GM23248 (cell line): ENCODE results near the gene TENM4. TPM values are rescaled to one million over a fixed set of nuclear protein-coding genes. Genes with fewer than 3 reads are reported as not detected.

Experiments used
- DNase-seq: peaks from one replicate; pipeline ENCODE4 v3.0.0-alpha.2; 2015
- H2AFZ ChIP-seq: fragments of 200-600 bp; sonication (generic); 2 replicates; pipeline ENCODE4 v1.6.1; 2016; ENCODE audit warnings: antibody characterized with exemption
- H3F3A ChIP-seq: fragments of 200-600 bp; sonication (generic); 2 replicates; pipeline ENCODE4 v1.6.1; 2016; ENCODE audit warnings: mild to moderate bottlenecking, antibody characterized with exemption, mixed run types; ENCODE audit not compliant: insufficient read depth
- H3K27ac ChIP-seq: fragments of 200-600 bp; sonication (generic); 2 replicates; pipeline ENCODE4 v1.5.1; 2016; ENCODE audit warnings: mild to moderate bottlenecking
- H3K27me3 ChIP-seq: fragments of 200-600 bp; sonication (generic); replicated peaks from 2 replicates; pipeline ENCODE4 v1.6.1; 2016; ENCODE audit warnings: mild to moderate bottlenecking; ENCODE audit not compliant: insufficient read depth
- H3K36me3 ChIP-seq: fragments of 200-600 bp; sonication (generic); 2 replicates; pipeline ENCODE4 v1.6.1; 2016; ENCODE audit warnings: low read depth, mild to moderate bottlenecking
- H3K4me1 ChIP-seq: fragments of 200-600 bp; sonication (generic); 2 replicates; pipeline ENCODE4 v1.6.1; 2016; ENCODE audit warnings: mild to moderate bottlenecking; ENCODE audit not compliant: insufficient read depth
- H3K4me2 ChIP-seq: fragments of 200-600 bp; sonication (generic); one replicate; pipeline ENCODE4 v1.6.1; 2016; ENCODE audit warnings: mild to moderate bottlenecking; ENCODE audit not compliant: unreplicated experiment
- H3K4me3 ChIP-seq: fragments of 200-600 bp; sonication (generic); 2 replicates; pipeline ENCODE4 v1.5.1; 2016; ENCODE audit warnings: mild to moderate bottlenecking
- H3K79me2 ChIP-seq: fragments of 200-600 bp; sonication (generic); 2 replicates; pipeline ENCODE4 v1.6.1; 2016; ENCODE audit warnings: mild to moderate bottlenecking; ENCODE audit not compliant: insufficient read depth
- H3K9ac ChIP-seq: fragments of 200-600 bp; sonication (generic); 2 replicates; pipeline ENCODE4 v1.6.1; 2016; ENCODE audit warnings: mild to moderate bottlenecking
- H3K9me2 ChIP-seq: fragments of 200-600 bp; sonication (generic); 2 replicates; pipeline ENCODE4 v1.6.1; 2016; ENCODE audit warnings: mixed run types, mild to moderate bottlenecking, moderate library complexity; ENCODE audit not compliant: insufficient read depth
- H3K9me3 ChIP-seq: fragments of 200-600 bp; sonication (generic); one replicate; pipeline ENCODE4 v1.6.1; 2017; ENCODE audit warnings: low read depth
- H4K20me1 ChIP-seq: fragments of 200-600 bp; sonication (generic); 2 replicates; pipeline ENCODE4 v1.6.0; 2016; ENCODE audit not compliant: insufficient read depth
- EZH2 ChIP-seq: fragments of 200-600 bp; sonication (generic); IDR thresholded peaks from 2 replicates; pipeline ENCODE4 v1.6.1; 2018; ENCODE audit warnings: antibody characterized with exemption, mild to moderate bottlenecking; ENCODE audit not compliant: insufficient read depth, poor library complexity, severe bottlenecking
- EZH2phosphoT487 ChIP-seq: fragments of 200-600 bp; sonication (generic); IDR thresholded peaks from 2 replicates; pipeline ENCODE4 v1.6.1; 2018; ENCODE audit warnings: antibody characterized with exemption, moderate library complexity, mild to moderate bottlenecking, low read depth; ENCODE audit not compliant: insufficient read depth
- WGBS, 2 experiments: methylation state at CpG; one replicate each; pipeline ENCODE4 v1.1.6; 2015 to 2017; ENCODE audit warnings: low lambda C conversion rate in 2 of 2, low coverage in 1 of 2; ENCODE audit errors: missing lambda C conversion rate in 2 of 2; 5-methylcytosine and 5-hydroxymethylcytosine counted together
- in situ Hi-C: fragments of 300-500 bp; cut with MboI; formaldehyde crosslinking; loops from 2 replicates; pipeline ENCODE4 v1.15.0; 2020
- polyA plus RNA-seq: library from polyadenylated mRNA; unstranded; fragments of >200 nt; fragmentation: Nextera tagmentation; extraction: Ambion mirVana; gene quantifications from 2 replicates; pipeline ENCODE4 v1.2.1, GENCODE V29; 2016
- total RNA-seq: library from RNA; depleted of rRNA; stranded (reverse); fragments of >200 nt; shearing (Covaris generic); gene quantifications from 2 replicates; pipeline ENCODE4 v1.2.3, GENCODE V29; 2014

TENM4 gene
- total and polyA plus RNA-seq, 2 experiments from 2014 or later: 0.11 to 0.48 TPM

DNA sequence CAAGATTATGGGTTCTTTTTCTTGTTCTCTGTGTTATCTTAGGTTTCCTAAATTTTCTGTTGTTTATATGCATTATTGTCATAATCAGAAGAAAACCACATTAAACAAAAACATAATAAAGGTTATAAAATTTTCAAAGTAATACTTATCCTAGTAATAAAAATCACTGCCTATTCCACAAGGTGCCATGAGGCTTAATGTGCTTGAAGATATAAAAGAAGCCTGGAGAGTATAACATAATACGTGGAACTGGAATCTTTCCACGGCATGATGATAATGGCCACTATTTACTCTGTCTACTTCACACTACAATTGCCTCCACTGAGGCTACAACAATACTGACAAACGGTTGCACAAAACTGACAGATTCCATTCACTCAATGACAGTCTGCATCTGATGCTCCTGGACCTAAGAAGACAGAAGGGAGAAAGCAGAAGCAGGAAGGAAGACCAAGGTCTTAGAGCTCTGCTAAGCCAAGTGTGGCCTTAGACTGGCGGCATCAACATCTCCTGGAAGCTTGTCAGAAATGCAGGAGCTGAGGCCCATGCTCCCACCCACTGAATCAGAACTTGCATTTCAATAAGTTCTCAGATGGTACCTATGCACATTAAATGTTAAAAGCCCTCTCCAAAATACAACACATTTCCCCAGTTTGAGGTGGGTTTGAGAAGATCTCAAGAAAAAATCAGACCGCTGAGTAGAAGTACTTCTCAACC lies 13.1 kb downstream of the TENM4 start:
- Histone ChIP-seq H3K4me3 (no peak overlapping the region), H3F3A (peaks cover 6% of the 10 kb centered on the region; the same call in 1 of the 2 replicates), H3K27me3 (no peaks in the 10 kb centered on the region), H3K4me2 (no peak overlapping the region), H3K4me1 (no peaks in the 10 kb centered on the region), H3K9ac (no peak overlapping the region), H3K27ac (no peak overlapping the region), H2AFZ (no peak overlapping the region), H3K9me2 (no peaks in the 10 kb centered on the region), H3K9me3 (no peaks in the 10 kb centered on the region), H3K79me2 (no peaks in the 10 kb centered on the region), H4K20me1 (no peaks in the 10 kb centered on the region), H3K36me3 (no peaks in the 10 kb centered on the region)
- no peak for DNase-seq
- WGBS, 2 experiments: 69 to 80% methylated on average over 5 of the region's 5 CpGs
- in situ Hi-C loops: no loop called here
- TF ChIP-seq EZH2phosphoT487: no peak
- TF ChIP-seq EZH2: no peak

DNA sequence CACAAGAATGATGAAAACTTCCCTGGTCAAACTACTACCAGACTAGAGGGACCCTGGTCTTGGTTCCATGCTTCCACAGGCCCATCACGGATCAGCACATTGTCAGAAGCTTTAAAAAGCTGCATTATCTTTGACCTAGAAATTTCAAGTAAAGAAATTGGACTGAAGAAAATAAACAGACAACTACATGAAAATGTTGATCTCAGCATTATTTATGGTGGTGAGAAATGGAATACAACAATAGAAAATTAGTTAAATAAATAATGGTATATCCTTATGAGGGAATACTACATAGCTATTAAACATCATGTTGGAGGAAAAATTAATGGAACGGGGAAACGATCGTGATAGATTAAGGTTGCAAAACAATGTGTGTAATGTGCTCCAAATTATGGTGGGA lies 13.7 kb downstream of the TENM4 start:
- no peak overlapping the region for H3K4me2 ChIP-seq
- 54 to 62% methylated on average over 4 of the region's 4 CpGs for WGBS, 2 experiments
- no peaks in the 10 kb centered on the region for H4K20me1 ChIP-seq
- in situ Hi-C loops: no loop called here
- TF ChIP-seq EZH2phosphoT487: no peak
- no peak for TF ChIP-seq EZH2
- H3K27me3 ChIP-seq: no peaks in the 10 kb centered on the region
- no peaks in the 10 kb centered on the region for H3K9me2 ChIP-seq
- no peaks in the 10 kb centered on the region for H3K36me3 ChIP-seq
- no peak overlapping the region for H3K27ac ChIP-seq
- DNase-seq: no peak
- H3K4me1 ChIP-seq: no peaks in the 10 kb centered on the region
- no peaks in the 10 kb centered on the region for H3K9me3 ChIP-seq
- H3F3A ChIP-seq: peaks cover 6% of the 10 kb centered on the region; the same call in 1 of the 2 replicates
- no peak overlapping the region for H3K9ac ChIP-seq
- no peak overlapping the region for H3K4me3 ChIP-seq
- no peak overlapping the region for H2AFZ ChIP-seq
- no peaks in the 10 kb centered on the region for H3K79me2 ChIP-seq

DNA sequence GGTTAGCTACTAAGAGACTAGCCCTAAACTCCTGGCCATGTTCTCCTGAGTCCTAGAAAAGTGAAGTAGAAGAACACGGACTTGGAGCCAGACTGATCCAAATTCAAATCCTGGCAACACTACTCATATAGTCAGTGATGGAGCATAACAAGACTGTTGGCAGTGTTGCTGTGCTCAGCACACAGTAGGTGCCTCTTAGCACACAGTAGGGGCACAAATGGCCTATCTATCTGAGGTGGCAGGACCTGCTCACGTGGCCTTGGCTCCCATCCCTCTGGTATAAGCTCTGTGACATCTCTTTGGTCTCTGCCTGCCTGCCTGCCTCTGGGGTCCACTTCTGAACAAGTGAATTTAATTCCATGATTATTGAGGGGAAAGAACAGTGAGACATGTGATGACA lies 15.4 kb downstream of the TENM4 start:
- no peaks in the 10 kb centered on the region for H3K27me3 ChIP-seq
- no peak overlapping the region for H3K9ac ChIP-seq
- no peak for DNase-seq
- WGBS, 2 experiments: 62 to 63% methylated on average over 2 of the region's 2 CpGs
- no peak overlapping the region for H2AFZ ChIP-seq
- H3K9me2 ChIP-seq: no peaks in the 10 kb centered on the region
- H3K4me2 ChIP-seq: no peak overlapping the region
- no peaks in the 10 kb centered on the region for H3F3A ChIP-seq
- no peaks in the 10 kb centered on the region for H3K9me3 ChIP-seq
- TF ChIP-seq EZH2phosphoT487 (no peak), EZH2 (no peak)
- H3K4me1 ChIP-seq: no peaks in the 10 kb centered on the region
- no peaks in the 10 kb centered on the region for H4K20me1 ChIP-seq
- H3K27ac ChIP-seq: no peak overlapping the region
- H3K79me2 ChIP-seq: no peaks in the 10 kb centered on the region
- H3K4me3 ChIP-seq: no peak overlapping the region
- in situ Hi-C loops: no loop called here
- no peaks in the 10 kb centered on the region for H3K36me3 ChIP-seq

- Histone ChIP-seq H3K9ac (no peak overlapping the region), H3K9me3 (no peaks in the 10 kb centered on the region), H3K4me2 (no peak overlapping the region), H3K27me3 (no peaks in the 10 kb centered on the region), H3K36me3 (no peaks in the 10 kb centered on the region), H3K9me2 (no peaks in the 10 kb centered on the region), H2AFZ (no peak overlapping the region), H3K27ac (no peak overlapping the region), H3K4me1 (peaks cover 7% of the 10 kb centered on the region), H3K79me2 (no peaks in the 10 kb centered on the region), H3K4me3 (no peak overlapping the region), H4K20me1 (no peaks in the 10 kb centered on the region), H3F3A (no peaks in the 10 kb centered on the region)
- 69 to 70% methylated on average over 3 of the region's 3 CpGs for WGBS, 2 experiments
- in situ Hi-C loops: no loop called here
- DNase-seq: no peak
- no peak for TF ChIP-seq EZH2phosphoT487
- TF ChIP-seq EZH2: no peak
Measured at GRCh38 chr11:79423736-79424135, 17.1 kb downstream of the TENM4 start.
